ENCODE measurements around the gene CD63.

- no peak for TF ChIP-seq CTCF (IDR thresholded peaks at IDR 0.05)
- no peak for TF ChIP-seq EP300 (IDR thresholded peaks at IDR 0.05)
These were observed 16.8 kb upstream of the CD63 start for GRCh38 chr12:55745361-55746173.
